Liver (tissue), 9 donors: ENCODE results near the gene TCAIM. TPM values are rescaled to one million over a fixed set of nuclear protein-coding genes. Genes with fewer than 3 reads are reported as not detected.

ENCODE experiments used
- DNase-seq: peaks from one replicate; pipeline ENCODE4 v3.0.0-alpha.2; 2017; ENCODE audit warnings: low spot score
- H3K27ac ChIP-seq, 2 donors: one replicate each; pipeline ENCODE4 v1.7.0; 2013; ENCODE audit warnings: inconsistent platforms in 2 of 2, low read length in 2 of 2, control low read depth in 1 of 2, low read depth in 1 of 2, mild to moderate bottlenecking in 1 of 2
- H3K27me3 ChIP-seq, 4 donors: one replicate each; pipeline versions ENCODE4 v1.6.1 to v1.7.0; 2013; ENCODE audit warnings: low read length in 3 of 4, inconsistent platforms in 1 of 4, mild to moderate bottlenecking in 1 of 4, moderate library complexity in 1 of 4; ENCODE audit not compliant: control insufficient read depth in 4 of 4, insufficient read depth in 4 of 4
- H3K36me3 ChIP-seq, 4 donors: one replicate each; pipeline versions ENCODE4 v1.6.1 to v1.7.0; 2013; ENCODE audit warnings: low read length in 3 of 4, mild to moderate bottlenecking in 3 of 4, low read depth in 1 of 4, moderate library complexity in 1 of 4; ENCODE audit not compliant: control insufficient read depth in 4 of 4, insufficient read depth in 3 of 4
- H3K4me1 ChIP-seq, 4 donors: one replicate each; pipeline versions ENCODE4 v1.6.1 to v1.7.0; 2013; ENCODE audit warnings: low read length in 3 of 4, mild to moderate bottlenecking in 3 of 4, moderate library complexity in 1 of 4; ENCODE audit not compliant: control insufficient read depth in 4 of 4, insufficient read depth in 4 of 4
- H3K4me3 ChIP-seq, 3 donors: one replicate each; pipeline versions ENCODE4 v1.6.1 to v1.7.0; 2013; ENCODE audit warnings: low read length in 3 of 3, control low read depth in 1 of 3, low read depth in 1 of 3, mild to moderate bottlenecking in 1 of 3
- H3K9ac ChIP-seq, 2 donors: one replicate each; pipeline ENCODE4 v1.7.0; 2013; ENCODE audit warnings: low read length in 2 of 2, mild to moderate bottlenecking in 2 of 2, moderate library complexity in 2 of 2, control low read depth in 1 of 2, low read depth in 1 of 2
- H3K9me3 ChIP-seq, 4 donors: one replicate each; pipeline versions ENCODE4 v1.6.1 to v1.7.0; 2013; ENCODE audit warnings: low read length in 3 of 4; ENCODE audit not compliant: control insufficient read depth in 4 of 4
- CTCF ChIP-seq: fragments of 150-350 bp; IDR thresholded peaks from 2 replicates; pipeline ENCODE4 v1.5.1; 2017; ENCODE audit warnings: improper control_type of control experiment, low read depth, low read length; ENCODE audit not compliant: missing input control
- EGR1 ChIP-seq, 2 donors: IDR thresholded peaks; 2 replicates each; pipeline ENCODE4 v1.6.1; 2016 to 2018; ENCODE audit warnings: antibody characterized with exemption in 2 of 2, low read depth in 2 of 2
- FOXA1 ChIP-seq: IDR thresholded peaks from 2 replicates; pipeline ENCODE4 v1.6.1; 2016; ENCODE audit warnings: antibody characterized with exemption
- FOXA2 ChIP-seq: IDR thresholded peaks from 2 replicates; pipeline ENCODE4 v1.6.1; 2016; ENCODE audit warnings: antibody characterized with exemption
- GABPA ChIP-seq, 2 donors: IDR thresholded peaks in 1 of 2; conservative IDR thresholded peaks in 1 of 2; 2 replicates each; pipeline ENCODE4 v1.6.1; 2016; ENCODE audit warnings: antibody characterized with exemption in 2 of 2, mild to moderate bottlenecking in 1 of 2, moderate library complexity in 1 of 2
- HNF4A ChIP-seq, 2 donors: conservative IDR thresholded peaks; 2 replicates each; pipeline ENCODE4 v1.6.1; 2016; ENCODE audit warnings: antibody characterized with exemption in 2 of 2, mild to moderate bottlenecking in 2 of 2
- HNF4G ChIP-seq: IDR thresholded peaks from 2 replicates; pipeline ENCODE4 v1.6.1; 2016; ENCODE audit warnings: antibody characterized with exemption
- JUND ChIP-seq, 2 donors: IDR thresholded peaks; 2 replicates each; pipeline ENCODE4 v1.6.1; 2016; ENCODE audit warnings: antibody characterized with exemption in 2 of 2
- NR2F2 ChIP-seq: IDR thresholded peaks from 2 replicates; pipeline ENCODE4 v1.6.1; 2016; ENCODE audit warnings: antibody characterized with exemption
- RAD21 ChIP-seq, 2 donors: IDR thresholded peaks; 2 replicates each; pipeline ENCODE4 v1.6.1; 2016; ENCODE audit warnings: antibody characterized with exemption in 2 of 2, mild to moderate bottlenecking in 2 of 2
- REST ChIP-seq: IDR thresholded peaks from 2 replicates; pipeline ENCODE4 v1.6.1; 2016; ENCODE audit warnings: antibody characterized with exemption, mild to moderate bottlenecking
- RXRA ChIP-seq, 2 donors: IDR thresholded peaks; 2 replicates each; pipeline ENCODE4 v1.6.1; 2017 to 2018; ENCODE audit warnings: antibody characterized with exemption in 2 of 2, mild to moderate bottlenecking in 1 of 2
- SP1 ChIP-seq: IDR thresholded peaks from 2 replicates; pipeline ENCODE4 v1.6.1; 2018; ENCODE audit warnings: antibody characterized with exemption, mild to moderate bottlenecking
- TAF1 ChIP-seq: conservative IDR thresholded peaks from 2 replicates; pipeline ENCODE4 v1.6.1; 2016; ENCODE audit warnings: antibody characterized with exemption, mild to moderate bottlenecking
- YY1 ChIP-seq: IDR thresholded peaks from 2 replicates; pipeline ENCODE4 v1.6.1; 2016; ENCODE audit warnings: antibody characterized with exemption, mild to moderate bottlenecking
- WGBS: extraction: QIAGEN DNeasy Blood & Tissue Kit; methylation state at CpG from one replicate; pipeline ENCODE4 v1.1.7; 2013; 5-methylcytosine and 5-hydroxymethylcytosine counted together
- polyA plus RNA-seq, 2 donors: library from polyadenylated mRNA; stranded (reverse) in 1 of 2; unstranded in 1 of 2; fragments of 200-250 nt in 1 of 2; fragments of >200 nt in 1 of 2; fragmentation: Nextera tagmentation in 1 of 2; extraction: Ambion mirVana in 1 of 2; gene quantifications; one replicate each; pipeline versions ENCODE4 v1.2.1 to v1.2.3, GENCODE V29; 2013 to 2015
- total RNA-seq, 2 donors: library from RNA; depleted of rRNA; stranded (reverse); fragments of >200 nt; gene quantifications; one replicate each; pipeline ENCODE4 v1.2.3, GENCODE V29; 2014
- TF ChIP-seq, protein P1 (sequence below): IDR thresholded peaks from 2 replicates; pipeline ENCODE4 v1.6.1; 2016; ENCODE audit warnings: antibody characterized with exemption
- TF ChIP-seq, protein P2 (sequence below): IDR thresholded peaks from 2 replicates; pipeline ENCODE4 v1.6.1; 2016; ENCODE audit warnings: antibody characterized with exemption
- TF ChIP-seq, protein P3 (sequence below): IDR thresholded peaks from 2 replicates; pipeline ENCODE4 v1.6.1; 2016; ENCODE audit warnings: antibody characterized with exemption
- donor health status: healthy.
- donor health status: healthy.
- donor health status: healthy.
- donor health status: healthy.
- donor health status: healthy.

TCAIM gene
- total and polyA plus RNA-seq, 4 donors = 21.0 to 46.6 (median 24.0) TPM

GRCh38 chr3:44334326-44334725 is 4.2 kb upstream of the TCAIM start (continued):
- TF ChIP-seq REST (no peak), NR2F2 (no peak), FOXA2 (no peak)
- TF ChIP-seq, protein P1, sequence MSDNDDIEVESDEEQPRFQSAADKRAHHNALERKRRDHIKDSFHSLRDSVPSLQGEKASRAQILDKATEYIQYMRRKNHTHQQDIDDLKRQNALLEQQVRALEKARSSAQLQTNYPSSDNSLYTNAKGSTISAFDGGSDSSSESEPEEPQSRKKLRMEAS = no peak

DNA sequence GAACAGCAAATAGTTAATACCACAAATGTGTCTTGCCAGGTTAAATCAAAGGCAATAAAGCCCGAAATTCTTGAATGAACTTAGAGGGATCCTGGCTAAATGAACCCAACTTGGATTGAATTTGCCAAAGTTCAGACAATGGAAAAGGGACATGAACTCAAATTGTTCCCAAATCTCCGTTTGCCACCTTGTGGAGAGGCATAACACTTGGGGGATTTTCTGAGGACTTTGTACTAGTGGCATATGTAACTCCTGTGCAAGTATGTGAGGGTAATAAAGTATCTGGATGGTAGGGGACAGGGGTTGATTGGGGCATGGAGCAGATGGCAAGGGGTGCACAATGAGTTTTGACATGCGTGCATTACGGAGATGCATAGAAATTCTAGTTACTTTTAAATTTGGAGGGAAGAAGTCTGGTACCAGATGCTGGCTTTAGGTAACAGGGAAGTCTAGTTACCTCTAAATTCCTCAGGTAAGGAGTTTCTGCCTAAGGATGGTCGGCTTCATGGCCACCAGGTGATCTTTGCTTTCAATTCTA is 1.2 kb upstream of the TCAIM start:
- 43% methylated on average over 5 of the region's 5 CpGs for WGBS
- H3K4me1 ChIP-seq = peaks cover 2 to 25% (median 16%) of the 10 kb centered on the region in 4 donors
- no peaks in the 10 kb centered on the region for H3K36me3 ChIP-seq
- no peak for DNase-seq
- H3K9me3 ChIP-seq = no peaks in the 10 kb centered on the region
- TF ChIP-seq FOXA2 = no peak
- TF ChIP-seq HNF4G = peak; percentile 31
- peak in 1 of 2 donors; percentile 35 for TF ChIP-seq RXRA (IDR thresholded peaks at IDR 0.05)
- TF ChIP-seq HNF4A (conservative IDR thresholded peaks at IDR 0.05) = peak; percentile 38 to 41
- peak; percentile 32 to 49 for TF ChIP-seq RAD21 (IDR thresholded peaks at IDR 0.05)
- no peak for TF ChIP-seq GABPA (IDR thresholded peaks at IDR 0.05 in 1 of 2, conservative IDR thresholded peaks at IDR 0.05 in 1 of 2)
- H3K27ac ChIP-seq = peak overlapping the region; percentile 98 to 99
- H3K4me3 ChIP-seq = peak overlapping the region; percentile 65 to 98 (median 95)
- no peaks in the 10 kb centered on the region for H3K27me3 ChIP-seq
- H3K9ac ChIP-seq = peak overlapping the region; percentile 71 to 97

- under 1% methylated on average over 15 of the region's 15 CpGs for WGBS
- peaks cover 2 to 25% (median 16%) of the 10 kb centered on the region in 4 donors for H3K4me1 ChIP-seq
- peak overlapping the region; percentile 98 to 99 for H3K27ac ChIP-seq
- H3K9me3 ChIP-seq = no peaks in the 10 kb centered on the region
- DNase-seq = no peak
- H3K27me3 ChIP-seq = no peaks in the 10 kb centered on the region
- peak overlapping the region; percentile 97 to 99 for H3K9ac ChIP-seq
- H3K4me3 ChIP-seq = peak overlapping the region; percentile 65 to 98 (median 95)
- TF ChIP-seq GABPA (IDR thresholded peaks at IDR 0.05 in 1 of 2, conservative IDR thresholded peaks at IDR 0.05 in 1 of 2) (no peak), FOXA1 (no peak), EGR1 (IDR thresholded peaks at IDR 0.05; ENCODE audit: low read depth in 2 of 2) (no peak), HNF4G (no peak), HNF4A (conservative IDR thresholded peaks at IDR 0.05) (peak in 1 of 2 donors; percentile 38), FOXA2 (no peak), REST (peak; percentile 90), YY1 (peak; percentile 23), RAD21 (IDR thresholded peaks at IDR 0.05) (peak in 1 of 2 donors; percentile 42), JUND (IDR thresholded peaks at IDR 0.05) (no peak), CTCF (no peak), RXRA (IDR thresholded peaks at IDR 0.05) (no peak), TAF1 (peak; percentile 94), SP1 (no peak), NR2F2 (no peak)
- TF ChIP-seq, protein P2, sequence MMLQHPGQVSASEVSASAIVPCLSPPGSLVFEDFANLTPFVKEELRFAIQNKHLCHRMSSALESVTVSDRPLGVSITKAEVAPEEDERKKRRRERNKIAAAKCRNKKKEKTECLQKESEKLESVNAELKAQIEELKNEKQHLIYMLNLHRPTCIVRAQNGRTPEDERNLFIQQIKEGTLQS = no peak
- TF ChIP-seq, protein P1 = no peak
- TF ChIP-seq, protein P3, sequence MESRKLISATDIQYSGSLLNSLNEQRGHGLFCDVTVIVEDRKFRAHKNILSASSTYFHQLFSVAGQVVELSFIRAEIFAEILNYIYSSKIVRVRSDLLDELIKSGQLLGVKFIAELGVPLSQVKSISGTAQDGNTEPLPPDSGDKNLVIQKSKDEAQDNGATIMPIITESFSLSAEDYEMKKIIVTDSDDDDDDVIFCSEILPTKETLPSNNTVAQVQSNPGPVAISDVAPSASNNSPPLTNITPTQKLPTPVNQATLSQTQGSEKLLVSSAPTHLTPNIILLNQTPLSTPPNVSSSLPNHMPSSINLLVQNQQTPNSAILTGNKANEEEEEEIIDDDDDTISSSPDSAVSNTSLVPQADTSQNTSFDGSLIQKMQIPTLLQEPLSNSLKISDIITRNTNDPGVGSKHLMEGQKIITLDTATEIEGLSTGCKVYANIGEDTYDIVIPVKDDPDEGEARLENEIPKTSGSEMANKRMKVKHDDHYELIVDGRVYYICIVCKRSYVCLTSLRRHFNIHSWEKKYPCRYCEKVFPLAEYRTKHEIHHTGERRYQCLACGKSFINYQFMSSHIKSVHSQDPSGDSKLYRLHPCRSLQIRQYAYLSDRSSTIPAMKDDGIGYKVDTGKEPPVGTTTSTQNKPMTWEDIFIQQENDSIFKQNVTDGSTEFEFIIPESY = no peak
- H3K36me3 ChIP-seq = no peaks in the 10 kb centered on the region
These were observed 212 bp downstream of the TCAIM start for GRCh38 chr3:44338828-44339127.
